Measurements from ENCODE around the gene PHLDB2. TPM values are rescaled to one million over a fixed set of nuclear protein-coding genes. Genes with fewer than 3 reads are reported as not detected.

The PHLDB2 gene
- total RNA-seq, 1 donor from 2014 or later, result 0.80 TPM

DNA sequence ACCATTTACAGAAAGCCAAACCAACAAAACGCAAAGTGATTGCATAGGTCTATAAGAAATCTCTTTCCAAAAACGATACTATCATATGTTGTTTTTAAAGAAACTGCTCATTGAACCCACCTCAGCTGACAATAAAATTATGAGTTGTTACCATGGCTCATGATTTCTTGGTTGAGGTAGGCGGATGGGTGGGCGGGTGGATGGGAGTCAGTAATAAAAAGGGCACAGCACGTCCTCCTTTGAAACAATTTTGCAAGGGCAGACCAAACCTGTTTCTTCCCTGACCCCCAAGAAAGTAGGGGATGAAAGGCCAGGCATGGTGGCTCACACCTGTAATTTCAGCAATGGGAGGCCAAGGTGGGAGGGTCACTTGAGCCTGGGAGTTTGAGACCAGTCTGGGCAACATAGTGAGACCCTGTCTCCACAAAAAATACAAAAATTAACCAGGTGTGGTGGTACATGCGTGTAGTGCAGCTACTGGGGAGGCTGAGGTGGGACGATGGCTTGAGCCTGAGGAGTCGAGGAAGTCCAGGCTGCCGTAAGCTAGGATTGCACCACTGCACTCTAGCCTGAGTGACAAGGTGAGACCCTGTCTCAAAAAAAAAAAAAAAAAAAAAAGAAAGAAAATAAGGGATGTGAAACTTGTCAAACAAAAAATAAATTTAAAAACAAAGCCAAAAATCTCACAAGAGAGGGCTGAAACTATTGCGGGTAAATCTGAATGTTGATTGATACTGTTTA lies 121.8 kb downstream of the PHLDB2 start:
- Mint-ChIP-seq H3K27me3 (ENCODE audit: low read depth) (peaks cover 9% of the 10 kb centered on the region), H3K27ac (no peak overlapping the region), H3K36me3 (ENCODE audit: low read depth) (peaks cover 51% of the 10 kb centered on the region), H3K4me3 (ENCODE audit: low read depth) (peak overlapping the region; percentile 78), H3K9me3 (no peaks in the 10 kb centered on the region), H3K4me1 (ENCODE audit: low read depth) (peaks cover 59% of the 10 kb centered on the region)
- no peak for DNase-seq (ENCODE audit: low spot score)
- intact Hi-C loops (cut with micrococcal nuclease), result no loop called here

DNA sequence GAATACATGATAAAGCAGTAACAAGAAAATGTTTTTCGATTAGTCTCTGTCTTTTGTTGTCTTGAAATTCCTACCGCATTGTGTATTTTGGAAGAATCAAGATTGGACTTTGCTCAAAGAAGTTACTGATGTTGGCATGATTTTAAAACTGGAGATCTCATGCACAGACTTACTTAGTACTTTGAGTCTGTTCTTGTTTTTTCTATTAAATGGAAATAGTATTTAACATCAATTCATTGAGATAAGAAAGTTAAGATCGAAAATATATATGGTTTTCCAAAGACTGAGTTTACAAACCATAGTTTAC lies 122.3 kb downstream of the PHLDB2 start:
- Mint-ChIP-seq H3K27me3 (ENCODE audit: low read depth) (peaks cover 4% of the 10 kb centered on the region), H3K4me3 (ENCODE audit: low read depth) (peak overlapping the region; percentile 18), H3K4me1 (ENCODE audit: low read depth) (peaks cover 60% of the 10 kb centered on the region), H3K9me3 (no peaks in the 10 kb centered on the region), H3K27ac (no peak overlapping the region), H3K36me3 (ENCODE audit: low read depth) (peaks cover 56% of the 10 kb centered on the region)
- intact Hi-C loops (cut with micrococcal nuclease), result no loop called here
- DNase-seq (ENCODE audit: low spot score), result no peak

DNA sequence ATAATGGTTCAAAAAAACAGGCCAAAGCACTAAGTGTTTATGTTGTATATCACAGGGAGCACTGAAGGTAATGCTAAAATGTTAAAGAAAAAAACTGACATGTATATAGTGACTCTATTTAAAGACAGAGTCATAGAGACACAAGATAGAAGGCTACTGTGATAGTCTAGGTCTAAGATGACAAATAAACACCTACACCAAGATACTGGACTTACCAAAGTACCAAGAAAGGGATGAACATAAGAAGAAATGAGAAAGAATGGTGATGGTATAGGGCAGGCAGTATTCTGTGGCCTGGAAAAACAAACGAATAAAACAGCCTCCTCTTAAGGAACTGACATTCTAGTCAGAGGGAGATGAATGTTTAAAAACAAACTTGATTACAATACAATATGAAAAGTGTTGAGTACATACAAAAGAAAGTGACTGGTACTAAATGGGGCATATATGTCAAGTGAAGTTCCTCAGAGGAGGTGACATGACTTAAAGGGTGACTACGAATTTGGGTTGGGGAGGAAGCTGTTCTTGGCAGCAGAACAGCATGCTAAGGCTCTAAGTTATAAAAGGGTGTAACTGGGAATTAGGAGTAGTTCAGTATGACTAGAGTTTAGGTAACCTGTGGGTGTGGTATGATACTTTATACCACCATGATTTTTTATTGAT lies 125.7 kb downstream of the PHLDB2 start:
- Mint-ChIP-seq H3K4me3 (ENCODE audit: low read depth) (no peak overlapping the region), H3K9me3 (no peaks in the 10 kb centered on the region), H3K27ac (peak overlapping the region; percentile 47), H3K36me3 (ENCODE audit: low read depth) (peaks cover 76% of the 10 kb centered on the region), H3K27me3 (ENCODE audit: low read depth) (no peaks in the 10 kb centered on the region), H3K4me1 (ENCODE audit: low read depth) (peaks cover 65% of the 10 kb centered on the region)
- no peak for DNase-seq (ENCODE audit: low spot score)
- intact Hi-C loops (cut with micrococcal nuclease), result no loop called here

DNA sequence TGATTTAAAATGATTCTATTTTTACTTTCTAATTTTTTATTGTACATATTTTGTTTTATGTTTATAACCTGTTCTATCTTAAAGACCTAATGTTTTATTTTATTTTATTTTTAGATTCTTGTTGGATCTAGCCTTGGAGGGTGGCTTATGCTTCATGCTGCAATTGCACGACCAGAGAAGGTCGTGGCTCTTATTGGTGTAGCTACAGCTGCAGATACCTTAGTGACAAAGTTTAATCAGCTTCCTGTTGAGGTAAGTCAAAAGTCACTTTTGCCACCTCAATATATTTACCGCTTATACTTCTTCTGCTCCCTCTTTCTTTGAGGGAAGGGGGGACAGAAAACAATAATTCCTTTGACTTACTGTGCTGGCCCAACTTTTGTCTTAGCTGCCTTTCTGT lies 127.7 kb downstream of the PHLDB2 start:
- H3K36me3 Mint-ChIP-seq (ENCODE audit: low read depth), result peaks cover 71% of the 10 kb centered on the region

DNA sequence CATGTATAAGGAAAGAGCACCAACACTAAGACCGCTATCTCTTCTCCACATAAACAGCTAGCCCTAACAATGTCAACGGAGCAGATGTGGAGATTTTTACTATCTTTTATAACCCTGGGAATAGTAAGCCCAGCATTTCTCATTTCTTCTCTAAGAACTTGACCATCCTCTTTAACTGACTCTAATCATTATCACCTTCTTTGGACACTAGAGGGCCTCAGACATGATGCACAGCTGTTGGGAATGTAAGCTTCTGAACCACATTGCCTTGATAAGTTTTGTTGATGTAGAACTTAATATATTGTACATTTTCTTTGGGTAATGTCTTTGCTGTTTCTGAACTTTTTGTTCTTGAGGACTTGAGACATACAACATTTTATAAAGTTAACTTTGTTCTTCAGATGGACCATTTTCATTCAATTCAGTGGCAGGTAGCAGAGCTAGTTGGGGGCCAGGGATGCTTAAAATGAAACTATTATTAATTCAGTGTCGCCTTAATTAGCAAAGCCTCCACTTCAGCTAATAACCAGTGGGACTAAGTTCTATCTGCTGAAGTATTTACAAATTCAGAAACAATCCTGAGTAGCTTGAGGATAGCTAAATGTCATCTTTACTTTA lies 130.1 kb downstream of the PHLDB2 start:
- Mint-ChIP-seq H3K4me3 (ENCODE audit: low read depth) (no peak overlapping the region), H3K4me1 (ENCODE audit: low read depth) (peaks cover 33% of the 10 kb centered on the region), H3K27me3 (ENCODE audit: low read depth) (no peaks in the 10 kb centered on the region), H3K36me3 (ENCODE audit: low read depth) (peaks cover 68% of the 10 kb centered on the region), H3K27ac (no peak overlapping the region), H3K9me3 (no peaks in the 10 kb centered on the region)
- no peak for DNase-seq (ENCODE audit: low spot score)
- intact Hi-C loops (cut with micrococcal nuclease), result loop anchor here (1.0 kb wide), 3 partner anchors 13 to 54 kb away; no protein-coding TSS in a partner anchor

More for the DNA sequence above, 127.7 kb downstream of the PHLDB2 start:
- H3K9me3 Mint-ChIP-seq, result no peaks in the 10 kb centered on the region
- H3K27me3 Mint-ChIP-seq (ENCODE audit: low read depth), result no peaks in the 10 kb centered on the region
- no peak overlapping the region for H3K4me3 Mint-ChIP-seq (ENCODE audit: low read depth)
- H3K27ac Mint-ChIP-seq, result peak overlapping the region; percentile 8
- H3K4me1 Mint-ChIP-seq (ENCODE audit: low read depth), result peaks cover 50% of the 10 kb centered on the region
- DNase-seq (ENCODE audit: low spot score), result no peak
- intact Hi-C loops (cut with micrococcal nuclease), result no loop called here

DNA sequence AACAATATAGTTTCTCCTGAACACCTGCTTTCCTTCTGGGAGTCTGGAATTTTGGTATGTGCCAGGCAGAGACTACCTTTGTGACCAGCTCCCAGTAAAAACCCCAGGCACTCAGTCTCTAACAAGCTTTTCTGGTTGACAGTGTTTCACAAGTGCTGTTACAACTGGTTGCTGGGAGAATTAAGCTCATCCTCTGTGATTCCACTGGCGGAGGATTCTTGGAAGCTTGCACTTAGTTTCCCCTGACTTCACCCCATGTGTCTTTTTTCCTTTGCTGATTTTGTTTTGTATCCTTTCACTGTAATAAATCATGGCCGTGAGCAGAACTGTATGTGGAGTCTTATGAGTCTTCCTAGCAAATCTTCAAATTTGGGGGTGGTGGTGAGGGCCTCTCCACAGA lies 134.0 kb downstream of the PHLDB2 start:
- Mint-ChIP-seq H3K9me3 (no peaks in the 10 kb centered on the region), H3K27ac (no peak overlapping the region), H3K4me3 (ENCODE audit: low read depth) (no peak overlapping the region), H3K4me1 (ENCODE audit: low read depth) (peaks cover 17% of the 10 kb centered on the region), H3K27me3 (ENCODE audit: low read depth) (no peaks in the 10 kb centered on the region), H3K36me3 (ENCODE audit: low read depth) (peaks cover 40% of the 10 kb centered on the region)
- DNase-seq (ENCODE audit: low spot score), result no peak
- intact Hi-C loops (cut with micrococcal nuclease), result no loop called here

DNA sequence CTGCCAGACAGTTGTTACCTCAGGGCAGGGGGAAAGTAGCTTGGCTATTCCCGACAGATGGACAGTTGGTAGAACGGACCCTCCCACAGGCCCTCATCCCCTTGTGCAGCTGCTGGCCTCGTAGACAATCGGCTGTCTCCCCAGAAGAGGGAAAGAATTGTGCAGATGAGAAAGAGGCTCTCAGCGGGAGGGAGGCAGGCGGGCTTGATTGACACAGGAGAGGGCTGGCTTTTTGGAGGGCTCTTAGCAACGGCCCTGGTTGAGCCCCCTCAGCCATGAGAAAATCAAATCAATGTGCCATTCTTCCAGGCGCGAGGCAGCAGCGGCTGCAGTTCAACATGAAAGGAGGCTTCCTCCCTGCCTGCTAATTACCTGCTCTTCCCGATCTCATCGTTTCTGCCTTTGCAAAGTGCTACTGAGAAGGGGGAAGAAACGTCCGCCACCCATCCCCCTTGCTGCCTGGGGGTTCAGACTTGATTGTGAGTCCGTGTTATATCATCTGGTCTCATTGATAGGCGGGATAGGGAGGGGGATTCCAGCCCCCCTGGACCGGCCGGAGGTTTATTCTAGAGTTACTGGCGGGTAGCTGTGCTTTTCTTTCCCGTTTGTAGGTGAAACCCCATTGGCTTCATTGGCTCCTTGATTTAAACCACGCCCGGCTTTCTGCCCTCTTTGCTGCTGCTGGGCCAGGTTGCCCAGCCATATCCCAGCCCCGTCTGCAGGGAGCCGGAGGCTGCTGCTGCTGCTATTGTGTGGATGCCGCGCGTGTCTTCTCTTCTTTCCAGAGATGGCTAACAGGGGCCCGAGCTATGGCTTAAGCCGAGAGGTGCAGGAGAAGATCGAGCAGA lies 139.8 kb downstream of the PHLDB2 start, which contains the start of gene TAGLN3:
Gene TAGLN3, plus strand, starts transcription at position 287 of the 848 bp plus-strand sequence. Its CDS starts 501 bp downstream, at position 788.
- no peaks in the 10 kb centered on the region for H3K27me3 Mint-ChIP-seq (ENCODE audit: low read depth)
- H3K36me3 Mint-ChIP-seq (ENCODE audit: low read depth), result peaks cover 7% of the 10 kb centered on the region
- H3K4me1 Mint-ChIP-seq (ENCODE audit: low read depth), result peaks cover 39% of the 10 kb centered on the region
- H3K4me3 Mint-ChIP-seq (ENCODE audit: low read depth), result peak within 1 kb of the TSS; percentile 52
- intact Hi-C loops (cut with micrococcal nuclease), result no loop called here
- H3K27ac Mint-ChIP-seq, result no peak within 1 kb of the TSS
- no peak for DNase-seq (ENCODE audit: low spot score)
- no peaks in the 10 kb centered on the region for H3K9me3 Mint-ChIP-seq

DNA sequence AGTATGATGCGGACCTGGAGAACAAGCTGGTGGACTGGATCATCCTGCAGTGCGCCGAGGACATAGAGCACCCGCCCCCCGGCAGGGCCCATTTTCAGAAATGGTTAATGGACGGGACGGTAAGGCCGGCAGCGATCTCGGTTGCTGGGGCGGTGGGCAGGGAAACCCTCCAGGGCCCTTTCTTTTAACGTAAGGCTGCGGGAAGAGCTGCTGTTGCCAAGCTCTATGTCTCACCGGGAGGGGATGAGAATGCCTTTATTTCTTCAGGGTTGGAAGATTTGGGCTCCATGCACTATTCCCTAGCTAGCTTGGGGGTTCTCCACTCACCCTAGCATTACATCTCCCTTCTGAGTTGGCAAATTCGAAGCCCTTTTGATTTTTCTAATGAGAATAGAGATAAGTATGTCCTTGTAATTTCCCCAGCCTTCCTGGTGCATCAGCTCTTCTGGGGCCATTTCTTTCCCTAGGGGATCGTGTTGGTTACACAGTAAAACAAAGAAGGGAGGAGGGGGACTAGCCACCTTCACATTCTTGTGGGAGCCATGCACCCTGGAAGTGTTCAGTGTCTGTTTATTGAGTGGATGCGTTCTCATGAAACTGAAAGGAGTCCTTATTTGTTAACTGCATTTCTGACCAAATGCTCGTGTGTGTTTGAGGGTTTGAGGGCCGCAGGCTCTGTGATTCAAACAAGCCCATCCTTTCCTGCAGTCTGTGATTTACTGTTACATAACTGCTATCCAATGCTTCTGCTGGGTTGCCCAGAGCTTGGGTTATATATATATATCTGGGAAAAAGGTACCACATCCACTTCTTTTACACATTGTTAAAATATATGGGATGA lies 140.6 kb downstream of the PHLDB2 start:
- H3K27me3 Mint-ChIP-seq (ENCODE audit: low read depth), result no peaks in the 10 kb centered on the region
- DNase-seq (ENCODE audit: low spot score), result no peak
- H3K4me3 Mint-ChIP-seq (ENCODE audit: low read depth), result peak overlapping the region; percentile 52
- H3K9me3 Mint-ChIP-seq, result no peaks in the 10 kb centered on the region
- no peak overlapping the region for H3K27ac Mint-ChIP-seq
- H3K36me3 Mint-ChIP-seq (ENCODE audit: low read depth), result peaks cover 6% of the 10 kb centered on the region
- intact Hi-C loops (cut with micrococcal nuclease), result no loop called here
- peaks cover 47% of the 10 kb centered on the region for H3K4me1 Mint-ChIP-seq (ENCODE audit: low read depth)

DNA sequence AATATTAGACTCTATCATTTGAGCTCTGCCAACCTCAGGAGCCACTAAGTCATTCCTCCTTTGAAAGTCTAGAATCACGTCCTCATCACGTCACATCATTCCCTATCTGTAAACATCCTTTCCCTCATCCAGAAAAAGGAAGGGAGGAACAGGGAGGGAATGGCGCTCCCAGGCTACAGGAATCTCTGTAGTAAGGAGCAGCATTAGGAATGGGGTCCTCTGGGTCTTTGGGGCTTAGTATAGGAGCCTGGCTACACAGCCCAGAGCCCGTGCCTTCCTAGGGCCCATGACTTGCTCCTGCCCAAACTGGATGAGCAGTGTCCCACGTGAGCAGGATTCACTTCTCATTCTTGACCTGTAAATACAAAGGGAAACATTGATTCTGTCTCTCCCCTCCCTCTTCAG lies 141.3 kb downstream of the PHLDB2 start:
- DNase-seq (ENCODE audit: low spot score), result no peak
- H3K27ac Mint-ChIP-seq, result no peak overlapping the region
- H3K4me1 Mint-ChIP-seq (ENCODE audit: low read depth), result peaks cover 51% of the 10 kb centered on the region
- H3K9me3 Mint-ChIP-seq, result no peaks in the 10 kb centered on the region
- no peak overlapping the region for H3K4me3 Mint-ChIP-seq (ENCODE audit: low read depth)
- intact Hi-C loops (cut with micrococcal nuclease), result no loop called here
- peaks cover 3% of the 10 kb centered on the region for H3K36me3 Mint-ChIP-seq (ENCODE audit: low read depth)
- no peaks in the 10 kb centered on the region for H3K27me3 Mint-ChIP-seq (ENCODE audit: low read depth)

DNA sequence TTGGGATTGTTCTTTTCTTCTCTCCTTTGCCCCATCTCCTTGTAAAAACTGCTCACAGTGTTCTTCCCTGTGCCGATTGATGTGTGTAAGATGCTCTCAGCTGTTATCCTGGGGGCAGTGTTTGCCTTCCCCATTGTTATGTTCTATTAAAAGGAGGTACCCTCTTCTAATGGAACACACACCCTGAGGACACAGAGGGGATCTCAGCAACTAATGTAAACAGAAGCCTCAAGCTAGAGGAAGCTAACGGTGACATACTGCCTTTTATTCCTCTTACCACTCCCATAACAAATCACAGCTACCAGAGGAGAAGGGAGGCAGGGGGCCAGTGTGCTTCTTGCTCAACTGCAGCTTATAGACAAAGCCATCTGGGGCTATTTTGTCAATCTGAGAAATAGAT lies 141.9 kb downstream of the PHLDB2 start:
- peaks cover 50% of the 10 kb centered on the region for H3K4me1 Mint-ChIP-seq (ENCODE audit: low read depth)
- H3K27ac Mint-ChIP-seq, result no peak overlapping the region
- intact Hi-C loops (cut with micrococcal nuclease), result no loop called here
- DNase-seq (ENCODE audit: low spot score), result no peak
- no peak overlapping the region for H3K4me3 Mint-ChIP-seq (ENCODE audit: low read depth)
- H3K36me3 Mint-ChIP-seq (ENCODE audit: low read depth), result no peaks in the 10 kb centered on the region
- H3K27me3 Mint-ChIP-seq (ENCODE audit: low read depth), result no peaks in the 10 kb centered on the region
- H3K9me3 Mint-ChIP-seq, result no peaks in the 10 kb centered on the region

DNA sequence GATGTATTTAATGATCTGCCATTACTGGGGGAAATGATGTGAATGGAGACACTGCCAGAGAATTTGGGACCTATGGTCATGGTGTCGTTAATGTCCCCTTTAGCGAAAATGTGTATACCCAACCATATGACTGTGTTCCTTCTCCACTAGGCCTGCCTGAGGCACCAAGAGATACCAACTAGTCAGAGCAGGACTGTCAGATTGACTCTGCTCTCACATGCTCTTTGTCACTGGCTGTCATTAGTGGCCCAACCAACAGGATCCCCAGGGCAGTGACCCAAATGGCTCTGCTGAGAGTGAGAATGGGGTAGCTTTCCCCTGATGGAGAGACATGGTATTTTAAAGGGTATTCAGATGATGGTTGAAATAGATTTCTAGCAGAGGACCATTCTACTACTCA lies 142.5 kb downstream of the PHLDB2 start:
- no peak overlapping the region for H3K4me3 Mint-ChIP-seq (ENCODE audit: low read depth)
- intact Hi-C loops (cut with micrococcal nuclease), result no loop called here
- H3K36me3 Mint-ChIP-seq (ENCODE audit: low read depth), result no peaks in the 10 kb centered on the region
- DNase-seq (ENCODE audit: low spot score), result no peak
- H3K9me3 Mint-ChIP-seq, result no peaks in the 10 kb centered on the region
- no peaks in the 10 kb centered on the region for H3K27me3 Mint-ChIP-seq (ENCODE audit: low read depth)
- peaks cover 50% of the 10 kb centered on the region for H3K4me1 Mint-ChIP-seq (ENCODE audit: low read depth)
- H3K27ac Mint-ChIP-seq, result no peak overlapping the region
